Trophoblast cell (in vitro differentiated cells and primary cell): ENCODE measurements around the gene ATXN2L.

ENCODE experiments used
- DNase-seq, 2 donors: peaks; one replicate each; pipeline ENCODE4 v3.0.0-alpha.2; 2016
- H2AFZ ChIP-seq: 2 replicates; pipeline ENCODE4 v1.6.1; 2013; ENCODE audit warnings: low read length, moderate library complexity, mild to moderate bottlenecking; ENCODE audit not compliant: insufficient read depth, poor library complexity
- H2AK5ac ChIP-seq: 2 replicates; pipeline ENCODE4 v1.6.1; 2013; ENCODE audit warnings: mild to moderate bottlenecking, low read length
- H2BK120ac ChIP-seq: 2 replicates; pipeline ENCODE4 v1.6.1; 2013; ENCODE audit warnings: low read length, mild to moderate bottlenecking, moderate library complexity; ENCODE audit not compliant: insufficient read depth, poor library complexity
- H2BK12ac ChIP-seq: 2 replicates; pipeline ENCODE4 v1.6.1; 2013; ENCODE audit warnings: mild to moderate bottlenecking, low read length, moderate library complexity
- H2BK5ac ChIP-seq: 2 replicates; pipeline ENCODE4 v1.6.1; 2013; ENCODE audit warnings: low read length, low read depth, moderate library complexity, mild to moderate bottlenecking; ENCODE audit not compliant: poor library complexity
- H3K14ac ChIP-seq: 2 replicates; pipeline ENCODE4 v1.6.1; 2013; ENCODE audit warnings: mild to moderate bottlenecking, low read length
- H3K18ac ChIP-seq: 2 replicates; pipeline ENCODE4 v1.6.1; 2013; ENCODE audit warnings: mild to moderate bottlenecking, low read length
- H3K23ac ChIP-seq: 2 replicates; pipeline ENCODE4 v1.6.1; 2013; ENCODE audit warnings: low read length
- H3K27ac ChIP-seq: 2 replicates; pipeline ENCODE4 v1.5.1; 2013; ENCODE audit warnings: low read depth, mild to moderate bottlenecking, inconsistent platforms, low read length, moderate library complexity
- H3K27me3 ChIP-seq: 2 replicates; pipeline ENCODE4 v1.6.1; 2013; ENCODE audit warnings: inconsistent platforms, mild to moderate bottlenecking, low read length, moderate library complexity; ENCODE audit not compliant: insufficient read depth
- H3K36me3 ChIP-seq, 2 experiments: 1 replicate in 1 of 2; 2 replicates in 1 of 2; pipeline ENCODE4 v1.6.1; 2013; ENCODE audit warnings: low read length in 2 of 2, mild to moderate bottlenecking in 2 of 2, moderate library complexity in 1 of 2; ENCODE audit not compliant: insufficient read depth in 2 of 2, control insufficient read depth in 1 of 2
- H3K4ac ChIP-seq: 2 replicates; pipeline ENCODE4 v1.6.1; 2013; ENCODE audit warnings: low read depth, mild to moderate bottlenecking, low read length, moderate library complexity
- H3K4me1 ChIP-seq, 2 experiments: 1 replicate in 1 of 2; 2 replicates in 1 of 2; pipeline ENCODE4 v1.6.1; 2013; ENCODE audit warnings: low read length in 2 of 2, mild to moderate bottlenecking in 2 of 2, moderate library complexity in 1 of 2; ENCODE audit not compliant: insufficient read depth in 2 of 2, control insufficient read depth in 1 of 2
- H3K4me2 ChIP-seq: 2 replicates; pipeline ENCODE4 v1.6.1; 2013; ENCODE audit warnings: inconsistent platforms, mild to moderate bottlenecking, low read length, moderate library complexity
- H3K4me3 ChIP-seq: 2 replicates; pipeline ENCODE4 v1.5.1; 2013; ENCODE audit warnings: mild to moderate bottlenecking, low read depth, low read length, inconsistent platforms
- H3K79me1 ChIP-seq: one replicate; pipeline ENCODE4 v1.6.1; 2013; ENCODE audit warnings: low read length
- H3K79me2 ChIP-seq: 2 replicates; pipeline ENCODE4 v1.6.1; 2013; ENCODE audit warnings: low read length, mild to moderate bottlenecking; ENCODE audit not compliant: control insufficient read depth, insufficient read depth, poor library complexity
- H3K9ac ChIP-seq: 2 replicates; pipeline ENCODE4 v1.6.1; 2013; ENCODE audit warnings: mild to moderate bottlenecking, low read length
- H3K9me3 ChIP-seq: 2 replicates; pipeline ENCODE4 v1.6.1; 2013; ENCODE audit warnings: low read depth, mild to moderate bottlenecking, control low read depth, inconsistent platforms, low read length; ENCODE audit not compliant: insufficient read depth
- H4K12ac ChIP-seq: 2 replicates; pipeline ENCODE4 v1.6.1; 2013; ENCODE audit warnings: low read depth, mild to moderate bottlenecking, low read length, moderate library complexity
- H4K8ac ChIP-seq: 2 replicates; pipeline ENCODE4 v1.6.1; 2013; ENCODE audit warnings: low read depth, mild to moderate bottlenecking, low read length, moderate library complexity
- H4K91ac ChIP-seq: one replicate; pipeline ENCODE4 v1.6.1; 2013; ENCODE audit warnings: low read depth, mild to moderate bottlenecking, low read length, moderate library complexity
- WGBS: extraction: QIAGEN DNeasy Blood & Tissue Kit; methylation state at CpG from one replicate; pipeline ENCODE4 v1.1.7; 2013; ENCODE audit warnings: missing lambda C conversion rate; ENCODE audit not compliant: insufficient read length, insufficient coverage; ENCODE audit errors: extremely low coverage; 5-methylcytosine and 5-hydroxymethylcytosine counted together

The ATXN2L gene

DNA sequence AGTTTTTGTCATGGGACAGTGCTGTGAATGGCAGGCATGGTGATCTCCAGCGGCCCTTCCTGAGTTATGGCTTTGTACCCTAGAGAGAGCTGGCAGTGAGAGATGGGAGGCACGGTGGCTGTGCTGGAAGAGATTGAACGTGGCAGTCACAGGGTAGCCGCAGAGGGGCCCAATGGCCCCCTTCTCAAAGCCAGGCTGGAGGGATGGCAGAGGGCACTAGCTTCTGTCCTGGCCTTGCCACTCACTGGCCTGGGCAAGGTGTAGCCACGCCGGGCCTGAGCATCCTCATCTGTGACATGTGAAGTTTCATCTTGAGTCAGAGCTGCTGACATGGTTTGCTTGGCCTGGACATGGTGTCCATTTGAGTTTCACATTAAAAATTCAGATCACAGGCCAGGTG lies 51.6 kb downstream of the ATXN2L start:
- H3K36me3 ChIP-seq: peaks cover 50 to 52% of the 10 kb centered on the region in 2 experiments
- no peak overlapping the region for H4K8ac ChIP-seq
- H3K4me2 ChIP-seq: no peak overlapping the region
- no peaks in the 10 kb centered on the region for H3K9me3 ChIP-seq
- no peak overlapping the region for H2AK5ac ChIP-seq
- no peak overlapping the region for H3K27ac ChIP-seq
- no peak overlapping the region for H2BK12ac ChIP-seq
- H3K4me3 ChIP-seq: no peak overlapping the region
- H3K4me1 ChIP-seq: peaks cover 3% of the 10 kb centered on the region in 2 experiments
- no peak overlapping the region for H2AFZ ChIP-seq
- H3K79me2 ChIP-seq: no peaks in the 10 kb centered on the region
- no peak overlapping the region for H3K23ac ChIP-seq
- WGBS: no CpG with 5 or more reads among the region's 6 CpGs
- H3K18ac ChIP-seq: no peak overlapping the region
- H4K91ac ChIP-seq: no peak overlapping the region
- H4K12ac ChIP-seq: no peak overlapping the region
- peaks cover 4% of the 10 kb centered on the region for H3K27me3 ChIP-seq
- no peak overlapping the region for H2BK120ac ChIP-seq
- H3K9ac ChIP-seq: no peak overlapping the region
- DNase-seq: no peak
- no peak overlapping the region for H3K4ac ChIP-seq
- no peaks in the 10 kb centered on the region for H3K79me1 ChIP-seq
- no peak overlapping the region for H2BK5ac ChIP-seq
- no peak overlapping the region for H3K14ac ChIP-seq

DNA sequence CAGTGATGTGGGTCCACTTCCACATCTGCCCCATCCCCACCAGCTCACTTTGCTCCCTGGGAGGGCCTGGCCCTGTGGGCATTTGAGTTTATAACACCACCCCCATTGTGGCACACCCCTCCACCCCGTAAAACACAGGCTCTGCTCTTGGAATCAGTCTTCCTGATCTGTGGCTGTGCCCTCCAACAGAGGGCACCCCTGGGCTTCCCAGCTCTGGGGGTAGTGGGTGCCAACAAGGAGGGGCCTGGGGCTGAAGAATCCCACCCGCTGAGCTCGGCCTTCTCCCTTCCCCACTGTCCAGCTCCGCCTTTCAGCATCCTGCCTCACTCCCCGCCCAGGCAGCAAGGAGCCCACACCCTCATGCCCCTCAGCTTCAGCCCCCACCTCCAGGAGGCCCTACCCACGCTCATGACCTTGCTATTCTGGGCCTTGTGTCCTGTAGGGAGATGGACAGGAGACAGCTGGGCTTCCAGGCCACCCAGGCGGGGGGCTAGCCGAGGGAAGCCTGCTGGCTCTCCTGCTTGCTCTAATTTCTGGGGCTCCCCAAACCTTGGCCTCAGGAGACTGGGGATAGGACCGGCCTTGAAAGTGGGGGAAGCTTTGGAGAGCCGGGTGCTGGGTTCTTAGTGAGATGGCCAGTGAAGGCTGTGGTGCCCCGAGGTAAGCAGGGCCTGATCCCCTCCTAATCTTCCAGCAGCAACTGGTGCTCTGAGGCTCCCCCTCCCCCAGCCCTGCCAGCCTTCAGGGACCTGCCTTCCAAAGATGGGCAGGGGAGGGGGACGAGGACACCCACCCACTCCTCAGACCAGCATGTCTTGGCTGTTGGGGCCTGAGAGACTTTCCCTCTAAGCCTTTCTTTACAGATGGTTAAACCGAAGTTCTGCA lies 52.6 kb downstream of the ATXN2L start:
- no CpG with 5 or more reads among the region's 13 CpGs for whole genome bisulfite sequencing
- Histone ChIP-seq H3K4ac (no peak overlapping the region), H4K91ac (no peak overlapping the region), H2BK12ac (no peak overlapping the region), H3K79me2 (no peaks in the 10 kb centered on the region), H4K8ac (no peak overlapping the region), H2AFZ (no peak overlapping the region), H2AK5ac (no peak overlapping the region), H3K9me3 (peaks cover 3% of the 10 kb centered on the region), H3K14ac (no peak overlapping the region), H3K9ac (no peak overlapping the region), H3K27ac (no peak overlapping the region), H2BK5ac (no peak overlapping the region), H3K4me2 (no peak overlapping the region), H3K79me1 (no peaks in the 10 kb centered on the region), H3K23ac (no peak overlapping the region), H3K36me3 (peaks cover 40 to 43% of the 10 kb centered on the region in 2 experiments), H3K4me1 (peaks cover 9 to 10% of the 10 kb centered on the region in 2 experiments), H4K12ac (no peak overlapping the region), H3K27me3 (peaks cover 12% of the 10 kb centered on the region), H2BK120ac (no peak overlapping the region), H3K4me3 (no peak overlapping the region), H3K18ac (no peak overlapping the region)
- no peak for DNase-seq

DNA sequence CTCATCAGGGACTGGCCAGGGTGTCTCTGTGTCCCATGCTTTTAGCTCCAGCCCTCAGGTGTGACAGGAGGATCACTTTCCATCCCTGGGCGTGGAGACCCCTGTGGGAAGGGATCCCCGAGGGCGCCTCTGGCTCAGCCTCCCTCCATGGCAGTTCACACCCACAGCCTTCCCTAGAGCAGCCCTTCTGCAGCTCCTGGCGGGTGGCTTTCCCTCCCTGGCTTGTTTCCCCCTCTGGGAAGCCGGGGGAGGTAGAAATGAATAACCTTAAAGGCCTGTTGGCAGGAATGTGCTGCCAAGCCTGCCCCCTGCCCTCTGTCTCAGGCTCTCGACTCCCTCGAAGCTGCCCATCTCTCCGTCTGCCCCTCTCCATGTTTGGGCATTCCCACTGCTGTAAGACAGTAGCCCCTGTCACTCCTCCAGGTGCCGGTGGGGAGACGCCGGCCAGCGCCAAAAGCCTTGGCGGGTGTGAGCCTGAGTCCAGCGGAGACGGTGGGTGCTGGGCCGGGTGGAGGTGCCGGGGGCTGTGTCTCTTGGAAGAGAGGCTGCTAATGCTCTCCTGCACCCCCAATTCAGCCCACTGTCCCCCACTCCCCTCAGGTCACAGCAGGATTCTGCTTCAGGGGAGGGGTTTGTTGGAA lies 53.3 kb downstream of the ATXN2L start:
- H3K4me2 ChIP-seq: no peak overlapping the region
- no peak overlapping the region for H3K18ac ChIP-seq
- H3K4me1 ChIP-seq: peaks cover 9 to 13% of the 10 kb centered on the region in 2 experiments
- no peak overlapping the region for H2BK120ac ChIP-seq
- H4K91ac ChIP-seq: no peak overlapping the region
- no CpG with 5 or more reads among the region's 17 CpGs for WGBS
- H3K9me3 ChIP-seq: peaks cover 5% of the 10 kb centered on the region
- no peak overlapping the region for H2AFZ ChIP-seq
- no peak overlapping the region for H3K9ac ChIP-seq
- H4K12ac ChIP-seq: no peak overlapping the region
- no peak overlapping the region for H4K8ac ChIP-seq
- no peak overlapping the region for H2BK5ac ChIP-seq
- H3K36me3 ChIP-seq: peaks cover 34 to 37% of the 10 kb centered on the region in 2 experiments
- H3K4me3 ChIP-seq: no peak overlapping the region
- no peak overlapping the region for H3K27ac ChIP-seq
- H3K79me2 ChIP-seq: no peaks in the 10 kb centered on the region
- no peak overlapping the region for H3K4ac ChIP-seq
- DNase-seq: no peak
- H3K27me3 ChIP-seq: peaks cover 17% of the 10 kb centered on the region
- no peak overlapping the region for H2BK12ac ChIP-seq
- no peaks in the 10 kb centered on the region for H3K79me1 ChIP-seq
- H3K23ac ChIP-seq: no peak overlapping the region
- H2AK5ac ChIP-seq: no peak overlapping the region
- no peak overlapping the region for H3K14ac ChIP-seq

DNA sequence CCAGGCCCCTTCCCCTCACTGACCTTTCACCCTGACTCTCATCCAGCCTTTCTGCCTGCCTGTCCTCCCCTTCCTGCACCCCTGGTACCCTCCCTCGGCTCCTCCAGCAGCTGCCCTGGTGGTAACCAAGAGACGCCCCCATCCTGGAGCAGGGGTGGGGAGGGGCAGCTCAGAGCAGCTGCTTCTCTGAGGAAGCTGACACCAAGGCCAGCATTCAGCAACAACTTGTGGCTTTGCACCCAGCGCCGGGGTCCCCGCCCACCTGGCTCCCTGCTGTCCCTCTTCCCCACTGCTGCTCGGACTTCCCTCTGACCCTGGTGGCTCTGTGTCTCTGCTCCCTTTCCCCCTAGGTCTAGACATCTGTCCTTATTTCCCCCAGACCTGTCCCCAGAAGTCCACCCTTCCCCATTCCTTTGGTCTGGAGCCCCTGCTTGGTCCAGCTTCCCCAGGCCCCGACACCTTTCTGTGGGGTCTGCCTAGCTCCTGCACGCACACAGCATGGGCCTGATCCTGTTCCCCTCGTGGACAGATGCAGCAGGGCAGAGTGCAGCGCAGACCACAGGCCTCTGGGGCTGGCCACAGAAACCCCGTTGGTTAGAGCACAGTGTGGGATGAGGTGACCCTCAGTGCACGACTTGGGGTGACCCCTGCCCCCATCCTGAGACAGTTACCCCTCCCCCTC lies 54.3 kb downstream of the ATXN2L start:
- no peak overlapping the region for H3K4ac ChIP-seq
- no peak overlapping the region for H3K27ac ChIP-seq
- peaks cover 9 to 13% of the 10 kb centered on the region in 2 experiments for H3K4me1 ChIP-seq
- H3K14ac ChIP-seq: no peak overlapping the region
- H2BK120ac ChIP-seq: no peak overlapping the region
- no peak overlapping the region for H4K12ac ChIP-seq
- no peaks in the 10 kb centered on the region for H3K79me2 ChIP-seq
- H3K4me2 ChIP-seq: no peak overlapping the region
- no peak overlapping the region for H2AFZ ChIP-seq
- H3K18ac ChIP-seq: no peak overlapping the region
- DNase-seq: no peak
- H3K9me3 ChIP-seq: peaks cover 5% of the 10 kb centered on the region
- peaks cover 25 to 28% of the 10 kb centered on the region in 2 experiments for H3K36me3 ChIP-seq
- no CpG with 5 or more reads among the region's 12 CpGs for WGBS
- no peak overlapping the region for H3K23ac ChIP-seq
- no peak overlapping the region for H2BK12ac ChIP-seq
- no peak overlapping the region for H2AK5ac ChIP-seq
- no peak overlapping the region for H4K91ac ChIP-seq
- H3K27me3 ChIP-seq: peaks cover 18% of the 10 kb centered on the region
- H3K9ac ChIP-seq: no peak overlapping the region
- H4K8ac ChIP-seq: no peak overlapping the region
- no peak overlapping the region for H3K4me3 ChIP-seq
- no peak overlapping the region for H2BK5ac ChIP-seq
- no peaks in the 10 kb centered on the region for H3K79me1 ChIP-seq
